Esophagus muscularis mucosa (tissue), 4 donors: ENCODE results near the gene UQCRFS1. TPM values are rescaled to one million over a fixed set of nuclear protein-coding genes. Genes with fewer than 3 reads are reported as not detected.
A peak's percentile ranks its signal among the peaks of the same experiment; 100 is the strongest.

Experiments
- DNase-seq: peaks from one replicate; pipeline ENCODE4 v3.0.0-alpha.2; 2017; ENCODE audit errors: extremely low spot score
- H3K27ac ChIP-seq, 4 donors: fragments of 200-600 bp; sonication (generic); replicated peaks in 1 of 4; 1 replicate in 3 of 4; 2 replicates in 1 of 4; pipeline ENCODE4 v1.5.1; 2016 to 2019; ENCODE audit warnings: mild to moderate bottlenecking in 1 of 4
- H3K27me3 ChIP-seq, 4 donors: fragments of 200-600 bp; sonication (generic); one replicate each; pipeline versions ENCODE4 v1.5.1 to v1.6.0; 2016 to 2019
- H3K36me3 ChIP-seq, 4 donors: fragments of 200-600 bp; sonication (generic); one replicate each; pipeline ENCODE4 v1.5.1; 2016 to 2019
- H3K4me1 ChIP-seq, 4 donors: fragments of 200-600 bp; sonication (generic); one replicate each; pipeline ENCODE4 v1.5.1; 2016 to 2019
- H3K4me3 ChIP-seq, 4 donors: fragments of 200-600 bp; sonication (generic); 1 replicate in 2 of 4; 2 replicates in 2 of 4; pipeline ENCODE4 v1.5.1; 2016 to 2019; ENCODE audit warnings: mild to moderate bottlenecking in 4 of 4, moderate library complexity in 1 of 4
- H3K9me3 ChIP-seq, 4 donors: fragments of 200-600 bp; sonication (generic); 1 replicate in 3 of 4; 2 replicates in 1 of 4; pipeline ENCODE4 v1.5.1; 2016 to 2019
- EP300 ChIP-seq: sonication (generic); formaldehyde crosslinking; IDR thresholded peaks from one replicate; pipeline ENCODE4 v1.6.1; 2017; ENCODE audit warnings: antibody characterized with exemption
- POLR2A ChIP-seq: fragments of 450-650 bp; IDR thresholded peaks from one replicate; pipeline ENCODE4 v1.6.1; 2017; ENCODE audit warnings: antibody characterized with exemption, moderate library complexity, mild to moderate bottlenecking, low read depth
- POLR2AphosphoS5 ChIP-seq, 2 donors: sonication (generic); formaldehyde crosslinking; IDR thresholded peaks; one replicate each; pipeline ENCODE4 v1.6.1; 2017; ENCODE audit warnings: antibody characterized with exemption in 2 of 2
- WGBS: methylation state at CpG from one replicate; pipeline ENCODE4 v1.1.5; 2018; 5-methylcytosine and 5-hydroxymethylcytosine counted together
- intact Hi-C: fragments of 100-400 bp; cut with DNase I; formaldehyde crosslinking; loops from one replicate; pipeline ENCODE4 v1.15.1; 2023
- total RNA-seq, 4 donors: library from RNA; depleted of rRNA; stranded (reverse); fragments of >200 nt; gene quantifications; one replicate each; pipeline versions ENCODE4 v1.1.0 to v1.2.1, GENCODE V29; 2016
- TF ChIP-seq, protein P1 (sequence below), 3 experiments: fragments of 200-600 bp in 2 of 3; fragments of 450-650 bp in 1 of 3; sonication (generic) in 2 of 3; IDR thresholded peaks; one replicate each; pipeline ENCODE4 v1.5.1; 2017 to 2019; ENCODE audit warnings: antibody characterized with exemption in 3 of 3, mild to moderate bottlenecking in 2 of 3, moderate library complexity in 1 of 3

The UQCRFS1 gene
- total RNA-seq, result 10 to 100 TPM; 41.1 to 46.4 (median 43.3) TPM

DNA sequence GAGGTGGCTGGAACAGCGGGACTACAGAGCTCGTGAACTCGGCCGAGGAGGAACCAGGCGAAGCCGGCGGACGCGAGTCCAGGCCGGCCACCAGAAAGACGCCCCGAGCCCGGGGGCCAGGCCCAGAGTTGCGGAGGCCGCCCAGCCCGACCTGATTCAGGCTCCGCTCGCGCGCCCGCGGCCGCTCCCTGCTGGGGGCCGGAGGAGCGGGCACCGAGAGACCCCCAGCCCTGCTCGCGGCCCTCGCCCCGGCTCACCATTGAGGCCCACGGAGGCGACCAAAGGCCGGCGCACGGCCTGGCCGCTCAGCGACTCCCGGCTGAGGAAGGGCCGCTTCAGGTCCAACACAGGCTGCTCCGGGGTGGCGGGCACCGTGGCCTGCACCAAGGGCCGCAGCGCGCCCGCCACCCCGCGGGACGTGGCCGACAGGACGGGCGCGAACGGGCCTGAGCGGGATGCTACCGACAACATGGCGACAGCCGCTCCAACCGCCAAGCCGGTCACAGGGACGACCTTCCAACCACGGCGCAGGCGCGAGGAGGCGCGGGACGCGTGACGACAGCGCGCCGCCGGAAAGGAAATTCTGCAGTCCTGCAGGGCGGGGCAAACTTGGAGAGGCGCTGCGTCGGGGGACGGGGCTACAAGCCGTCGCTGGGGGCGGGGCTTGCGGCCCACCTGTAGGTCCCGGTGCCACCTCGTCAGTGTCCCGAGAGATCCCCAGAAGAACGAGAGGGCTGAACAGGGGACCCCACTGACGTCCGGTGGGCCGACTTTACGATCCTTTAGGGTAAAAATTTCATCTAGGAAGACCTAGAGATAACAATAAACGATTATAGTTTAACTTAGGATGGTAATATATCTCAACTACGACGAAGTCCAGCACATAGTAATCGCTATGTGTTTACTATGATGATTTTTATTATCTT is at the start of gene UQCRFS1:
Gene UQCRFS1, minus strand, starts transcription at position 504 of the 926 bp plus-strand sequence. Its CDS starts 33 bp downstream, at position 471.
- Histone ChIP-seq H3K4me1 (peaks cover 17 to 35% (median 32%) of the 10 kb centered on the region in 4 donors), H3K4me3 (peak within 1 kb of the TSS; percentile 85 to 95 (median 91)), H3K36me3 (no peaks in the 10 kb centered on the region), H3K27me3 (no peaks in the 10 kb centered on the region), H3K9me3 (no peaks in the 10 kb centered on the region), H3K27ac (peak within 1 kb of the TSS; percentile 94 to 97 (median 96))
- 1% methylated on average over 39 of the region's 95 CpGs for WGBS
- DNase-seq, result peak; percentile 96
- intact Hi-C loops, result no loop called here
- peak; percentile 81 for TF ChIP-seq POLR2A
- TF ChIP-seq, protein P1, sequence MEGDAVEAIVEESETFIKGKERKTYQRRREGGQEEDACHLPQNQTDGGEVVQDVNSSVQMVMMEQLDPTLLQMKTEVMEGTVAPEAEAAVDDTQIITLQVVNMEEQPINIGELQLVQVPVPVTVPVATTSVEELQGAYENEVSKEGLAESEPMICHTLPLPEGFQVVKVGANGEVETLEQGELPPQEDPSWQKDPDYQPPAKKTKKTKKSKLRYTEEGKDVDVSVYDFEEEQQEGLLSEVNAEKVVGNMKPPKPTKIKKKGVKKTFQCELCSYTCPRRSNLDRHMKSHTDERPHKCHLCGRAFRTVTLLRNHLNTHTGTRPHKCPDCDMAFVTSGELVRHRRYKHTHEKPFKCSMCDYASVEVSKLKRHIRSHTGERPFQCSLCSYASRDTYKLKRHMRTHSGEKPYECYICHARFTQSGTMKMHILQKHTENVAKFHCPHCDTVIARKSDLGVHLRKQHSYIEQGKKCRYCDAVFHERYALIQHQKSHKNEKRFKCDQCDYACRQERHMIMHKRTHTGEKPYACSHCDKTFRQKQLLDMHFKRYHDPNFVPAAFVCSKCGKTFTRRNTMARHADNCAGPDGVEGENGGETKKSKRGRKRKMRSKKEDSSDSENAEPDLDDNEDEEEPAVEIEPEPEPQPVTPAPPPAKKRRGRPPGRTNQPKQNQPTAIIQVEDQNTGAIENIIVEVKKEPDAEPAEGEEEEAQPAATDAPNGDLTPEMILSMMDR (IDR thresholded peaks at IDR 0.05), result peak in 1 of 3 experiments; percentile 15
- peak; percentile 97 to 99 for TF ChIP-seq POLR2AphosphoS5 (IDR thresholded peaks at IDR 0.05)
- no peak for TF ChIP-seq EP300

DNA sequence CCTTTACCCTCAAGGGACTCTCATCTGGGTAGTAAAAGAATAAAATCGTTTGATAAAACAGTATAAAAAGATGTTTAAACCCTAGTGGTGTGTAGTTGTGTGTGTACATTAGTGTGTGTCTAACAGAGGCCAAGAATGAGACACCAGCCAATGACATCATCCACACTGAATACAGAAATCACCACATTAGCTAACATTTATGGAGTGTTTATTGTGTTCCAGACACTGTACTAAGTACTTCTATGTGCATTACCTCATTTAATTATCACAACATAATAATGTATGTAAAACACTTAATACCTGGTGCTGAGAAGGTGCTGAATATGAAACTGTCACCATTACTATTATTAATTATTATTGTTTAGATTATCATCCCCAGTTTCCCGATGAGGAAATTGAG is 49.1 kb upstream of the UQCRFS1 start:
- H3K4me3 ChIP-seq, result no peak overlapping the region
- TF ChIP-seq EP300 (no peak), POLR2AphosphoS5 (IDR thresholded peaks at IDR 0.05) (no peak), POLR2A (no peak)
- TF ChIP-seq, protein P1 (IDR thresholded peaks at IDR 0.05), result no peak
- 63% methylated on average over 2 of the region's 2 CpGs for WGBS

DNA sequence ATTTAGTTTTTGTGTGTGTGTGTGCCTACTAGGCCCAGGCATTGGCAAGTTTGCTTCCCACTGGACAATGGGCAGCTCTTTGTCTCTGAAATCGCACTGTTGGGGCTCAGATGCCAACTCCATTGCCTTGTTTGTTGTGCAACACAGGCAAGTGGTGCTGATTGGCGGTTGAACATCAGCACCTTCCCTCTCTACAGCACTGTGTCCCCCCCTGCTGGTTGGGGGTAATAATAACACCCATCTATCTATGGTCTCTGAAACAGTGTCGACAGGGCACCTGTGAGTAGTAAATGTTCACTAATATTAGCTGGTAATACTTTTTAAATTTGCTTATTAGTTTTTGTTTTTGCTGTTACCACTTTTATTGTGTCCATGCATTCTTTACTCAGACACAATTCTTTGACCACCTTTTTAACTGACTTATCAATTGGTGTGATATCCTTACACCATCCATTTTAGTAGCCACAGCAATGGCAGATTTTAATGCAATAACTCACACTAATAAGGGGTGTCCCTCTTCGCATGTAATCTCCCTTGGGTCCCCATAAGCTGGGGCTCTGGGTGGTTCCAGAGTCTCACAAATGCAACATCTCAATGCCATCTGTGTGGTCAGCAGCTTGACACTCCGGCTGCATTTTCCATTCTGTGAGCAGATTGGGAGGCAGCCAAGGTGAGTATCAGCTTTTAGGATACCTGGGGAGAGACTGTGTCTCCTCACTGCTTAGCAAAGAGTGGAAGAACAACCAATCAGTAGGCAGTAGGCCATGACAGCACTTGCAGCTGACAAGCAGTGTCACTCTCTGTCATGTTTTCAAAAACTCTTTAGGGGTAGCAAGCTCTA is 47.7 kb upstream of the UQCRFS1 start:
- Histone ChIP-seq H3K4me1 (no peaks in the 10 kb centered on the region), H3K9me3 (no peaks in the 10 kb centered on the region), H3K36me3 (no peaks in the 10 kb centered on the region), H3K27me3 (peaks cover 0 to 50% (median 0%) of the 10 kb centered on the region in 4 donors), H3K4me3 (no peak overlapping the region), H3K27ac (no peak overlapping the region)
- DNase-seq, result peak; percentile 60
- 80% methylated on average over 4 of the region's 5 CpGs for WGBS
- TF ChIP-seq, protein P1 (IDR thresholded peaks at IDR 0.05), result peak; percentile 14 to 30 (median 25)
- TF ChIP-seq POLR2A, result no peak
- intact Hi-C loops, result loop anchor here (5.0 kb wide), 1 partner anchor 523 kb away; no protein-coding TSS in a partner anchor

More for the DNA sequence above, 49.1 kb upstream of the UQCRFS1 start:
- Histone ChIP-seq H3K4me1 (no peaks in the 10 kb centered on the region), H3K36me3 (no peaks in the 10 kb centered on the region), H3K27me3 (peaks cover 0 to 53% (median 0%) of the 10 kb centered on the region in 4 donors), H3K27ac (no peak overlapping the region), H3K9me3 (no peaks in the 10 kb centered on the region)
- DNase-seq, result no peak
- intact Hi-C loops, result loop anchor here (5.0 kb wide), 1 partner anchor 525 kb away; no protein-coding TSS in a partner anchor

DNA sequence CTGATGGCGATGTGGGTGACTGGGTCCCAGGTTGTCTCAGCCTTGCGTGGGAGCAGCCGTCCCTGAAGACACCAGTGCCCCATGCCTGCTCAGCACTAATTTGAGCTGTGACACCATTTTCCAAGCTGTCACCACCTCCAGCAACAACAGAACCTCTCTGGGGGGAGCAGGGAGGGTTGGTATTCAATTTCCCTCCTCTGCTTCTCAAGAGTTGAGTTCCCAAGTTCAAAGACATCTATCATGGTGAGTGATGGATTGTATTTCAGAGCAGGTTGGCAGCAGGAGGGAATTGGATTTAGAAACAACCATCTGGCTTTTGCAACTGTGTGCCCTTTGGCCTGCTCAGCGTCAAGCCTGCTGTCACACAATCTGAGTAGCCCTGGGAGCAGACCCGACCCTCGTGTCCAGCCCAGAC is 46.9 kb upstream of the UQCRFS1 start:
- no peak overlapping the region for H3K4me3 ChIP-seq
- no peaks in the 10 kb centered on the region for H3K36me3 ChIP-seq
- peak; percentile 53 for DNase-seq
- intact Hi-C loops, result loop anchor here (5.0 kb wide), 1 partner anchor 523 kb away; no protein-coding TSS in a partner anchor
- H3K9me3 ChIP-seq, result no peaks in the 10 kb centered on the region
- TF ChIP-seq EP300 (no peak), POLR2AphosphoS5 (IDR thresholded peaks at IDR 0.05) (no peak), POLR2A (no peak)
- TF ChIP-seq, protein P1 (IDR thresholded peaks at IDR 0.05), result no peak
- no peaks in the 10 kb centered on the region for H3K4me1 ChIP-seq
- no peak overlapping the region for H3K27ac ChIP-seq
- H3K27me3 ChIP-seq, result peaks cover 0 to 48% (median 0%) of the 10 kb centered on the region in 4 donors
- WGBS, result 51% methylated on average over 6 of the region's 6 CpGs
